OCI-LY3 (cell line): ENCODE measurements around the gene PRR18.

ENCODE experiments used
- CTCF ChIP-seq: fragments of 200-600, 300-600 bp; sonication (generic); IDR thresholded peaks from 2 replicates; pipeline ENCODE4 v1.5.1; 2014; ENCODE audit warnings: antibody characterized with exemption, low read length, low read depth
- EZH2phosphoT487 ChIP-seq: fragments of 200-600 bp; shearing (Covaris generic); IDR thresholded peaks from 2 replicates; pipeline ENCODE4 v1.6.1; 2018; ENCODE audit warnings: antibody characterized with exemption, mixed run types, low read depth

GRCh38 chr6:166341977-166342348 is 33.8 kb upstream of the PRR18 start:
- TF ChIP-seq CTCF (no peak), EZH2phosphoT487 (no peak)
